HG02884 (cell line): ENCODE data around the gene PIK3C3.
"Not testable (repeated sequence)": the region's sequence is repeated elsewhere in the genome, so short reads cannot be mapped to it uniquely, and the experiment has no call there.

Experiments
- ATAC-seq: cut with Tn5 transposase; IDR thresholded peaks from one replicate; pipeline ENCODE4 v1.9.1; 2021; ENCODE audit warnings: mild to moderate bottlenecking, moderate library complexity; ENCODE audit not compliant: unreplicated experiment

The PIK3C3 gene

DNA sequence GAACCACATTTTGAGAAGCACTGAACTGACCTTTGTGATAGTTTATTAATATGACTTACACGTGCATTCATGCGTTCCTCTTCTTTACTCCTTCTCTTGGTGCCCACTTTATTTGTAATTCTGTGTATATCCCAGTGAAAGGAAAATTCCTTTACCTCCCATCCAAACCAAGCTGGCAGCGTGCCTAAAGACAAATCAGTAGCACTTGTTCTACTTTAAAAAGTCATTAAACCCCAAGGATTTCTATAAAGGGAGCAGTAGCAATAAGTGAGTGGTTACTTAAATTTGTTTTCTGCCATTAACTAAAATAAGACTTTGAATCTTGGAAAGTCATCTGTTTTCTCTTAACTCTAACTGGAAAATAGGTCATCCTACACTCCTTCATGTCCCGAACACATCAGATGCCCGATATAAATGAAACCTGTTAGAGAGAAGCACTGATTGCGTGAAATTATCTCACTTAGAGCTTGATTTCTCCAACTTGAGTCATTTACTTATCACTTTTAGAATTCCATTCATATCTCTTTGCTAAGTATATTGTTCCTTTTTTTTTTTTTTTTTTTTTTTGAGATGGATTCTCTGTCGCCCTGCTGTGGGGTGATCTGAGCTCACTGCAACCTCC, 10.7 kb downstream of the PIK3C3 start:
- no peak for ATAC-seq

DNA sequence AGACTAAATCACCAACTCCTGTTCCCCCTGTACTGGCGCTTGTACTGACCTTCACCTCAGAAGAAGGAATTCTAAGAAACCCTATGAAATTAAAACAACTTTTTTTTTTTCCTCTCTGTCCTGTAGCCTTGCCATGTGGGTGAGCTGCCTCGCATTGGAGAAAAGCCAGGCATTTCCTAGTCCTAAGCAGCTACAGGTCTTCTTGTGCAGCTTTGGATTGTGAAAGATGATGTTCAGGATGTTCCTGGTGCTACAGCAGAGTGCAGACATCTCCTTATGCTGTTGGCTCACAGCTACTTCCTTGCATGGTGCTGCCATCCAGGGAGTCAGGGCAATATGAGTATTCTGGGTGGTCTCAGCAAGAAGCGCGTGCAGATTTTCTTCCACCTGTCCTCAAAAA, 11.9 kb downstream of the PIK3C3 start:
- no peak for ATAC-seq

DNA sequence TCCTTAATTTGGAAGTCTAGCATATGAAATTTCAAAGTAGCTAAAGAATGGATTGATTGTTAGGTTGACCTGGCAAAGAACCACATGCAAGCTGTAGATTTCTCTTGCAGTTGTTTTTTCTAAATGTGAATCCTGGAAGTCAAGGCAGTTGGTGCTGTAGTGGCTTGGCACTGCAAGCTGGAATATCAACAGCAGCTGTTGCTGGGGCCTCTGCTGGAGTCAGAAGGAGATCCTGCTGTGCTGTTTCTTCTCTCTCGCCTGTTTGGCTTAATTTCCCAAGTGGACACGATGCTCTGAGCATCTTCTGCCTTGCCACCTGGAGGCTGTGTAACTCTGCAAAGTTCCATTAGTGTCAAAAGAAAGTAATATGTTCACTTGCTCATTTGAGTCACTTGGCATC, 12.6 kb downstream of the PIK3C3 start:
- ATAC-seq: no peak

DNA sequence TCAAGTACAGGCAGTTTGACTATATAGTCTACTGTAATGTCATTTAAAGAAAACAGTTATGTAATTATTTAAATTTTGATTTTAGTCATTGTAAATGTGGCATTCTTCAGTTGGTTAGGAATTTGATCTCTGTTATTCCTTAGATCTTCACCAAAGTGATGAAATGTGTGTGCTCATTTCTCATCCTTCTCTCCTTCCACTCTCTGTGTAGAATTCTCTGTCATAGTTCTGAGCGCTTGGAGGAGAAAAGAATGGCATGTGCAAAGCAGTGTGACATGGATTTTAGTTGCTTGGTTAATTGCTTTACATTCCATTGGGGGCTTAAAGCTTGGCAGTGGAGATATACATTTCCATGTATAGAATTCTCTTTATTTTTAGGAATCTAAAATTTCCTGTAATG, 14.8 kb downstream of the PIK3C3 start:
- no peak for ATAC-seq

DNA sequence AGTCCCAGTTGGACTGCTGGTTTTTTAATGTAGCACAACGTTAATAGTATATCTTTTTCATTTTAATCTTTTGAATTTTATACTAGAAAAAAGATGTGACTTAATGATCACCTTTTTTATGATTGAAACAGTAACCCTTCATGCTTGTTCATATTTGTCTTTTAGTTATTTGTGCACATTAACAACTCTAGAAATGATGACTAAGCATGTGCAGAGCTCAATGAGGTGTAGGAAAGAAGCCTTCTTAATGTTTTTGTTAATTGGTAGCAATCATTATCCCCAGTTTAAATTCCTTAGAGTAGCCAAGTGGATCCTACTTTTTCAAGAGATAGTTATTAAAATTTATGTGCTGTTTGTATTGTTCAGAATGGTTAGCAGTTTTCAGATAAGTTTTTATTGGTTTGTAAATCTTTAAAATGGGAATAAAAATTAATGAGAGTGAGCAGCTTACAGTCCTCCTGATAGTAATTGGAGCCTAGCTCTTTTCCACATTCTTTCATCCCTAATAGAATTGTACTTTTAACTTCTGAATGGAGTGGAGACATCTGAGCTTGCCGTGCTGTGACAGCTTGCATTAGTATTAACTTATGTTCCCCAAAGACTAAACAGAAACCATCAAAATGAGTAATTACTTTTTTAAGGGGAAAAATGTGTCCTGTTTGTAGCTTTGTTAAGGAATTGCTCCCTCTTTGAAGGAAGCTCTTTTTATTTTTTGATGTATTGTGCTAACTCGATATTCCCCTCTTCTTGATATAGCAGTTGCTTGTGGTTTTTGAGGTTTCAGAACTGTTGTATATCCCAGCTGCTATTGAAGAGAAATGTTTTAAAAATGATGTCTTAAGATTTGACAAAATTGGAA, 17.3 kb downstream of the PIK3C3 start:
- ATAC-seq: peak; percentile 43

DNA sequence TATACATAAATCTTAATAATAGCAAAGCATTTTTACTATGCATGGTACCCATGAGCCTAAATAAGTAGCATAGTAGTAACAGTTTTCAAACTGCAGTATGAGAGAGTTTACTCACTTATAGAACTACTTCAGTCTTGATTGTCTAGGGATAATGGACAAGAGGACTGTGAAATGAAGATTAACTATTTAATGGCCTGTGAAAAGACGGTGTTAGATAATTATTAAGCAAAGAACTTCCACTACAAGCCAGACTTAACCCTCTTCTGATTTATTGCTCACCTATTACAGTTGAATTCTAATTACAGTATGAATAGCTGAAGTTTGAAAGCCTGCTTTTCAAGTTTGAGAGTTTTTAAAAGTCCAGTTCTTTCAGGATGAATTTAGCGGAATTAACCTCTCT, 18.9 kb downstream of the PIK3C3 start:
- ATAC-seq: no peak

DNA sequence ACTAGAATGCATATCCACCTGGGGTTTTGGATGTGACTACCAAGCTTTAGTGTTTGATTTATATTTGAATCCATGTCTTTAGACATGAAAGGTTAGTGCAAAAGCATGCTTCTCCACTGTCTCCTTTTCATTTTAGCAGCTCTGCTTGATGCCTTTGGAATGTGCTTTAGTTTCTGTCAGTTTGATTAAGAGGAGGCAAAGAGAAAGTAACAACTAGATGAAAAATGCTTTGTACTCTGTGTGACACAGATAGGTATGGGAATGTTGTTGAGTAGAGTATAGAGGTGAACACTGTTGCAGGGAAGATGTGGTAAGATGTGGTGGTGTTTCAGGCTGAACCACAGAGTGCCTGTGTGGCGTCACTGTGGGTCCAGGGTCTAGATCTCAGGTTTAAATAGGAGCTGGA, 19.8 kb downstream of the PIK3C3 start:
- ATAC-seq: no peak

DNA sequence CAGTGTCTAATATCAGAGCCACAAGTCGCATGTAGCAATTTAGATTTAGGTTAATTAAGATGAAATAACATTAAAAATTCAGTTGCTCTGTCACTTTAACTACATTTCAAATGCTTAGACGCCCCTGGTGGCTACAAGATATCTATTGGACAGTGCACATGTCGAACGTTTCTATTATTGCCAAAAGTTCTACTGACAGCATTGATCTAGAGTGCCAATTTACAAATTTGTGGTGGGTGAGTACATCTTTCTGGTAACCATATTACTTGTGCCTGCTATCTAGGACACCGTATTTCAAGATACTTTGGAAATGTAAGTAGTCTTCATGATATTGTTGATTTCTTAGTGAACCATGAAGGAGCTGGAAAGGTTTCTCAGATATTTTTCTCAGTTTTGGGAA, 20.2 kb downstream of the PIK3C3 start:
- no peak for ATAC-seq

DNA sequence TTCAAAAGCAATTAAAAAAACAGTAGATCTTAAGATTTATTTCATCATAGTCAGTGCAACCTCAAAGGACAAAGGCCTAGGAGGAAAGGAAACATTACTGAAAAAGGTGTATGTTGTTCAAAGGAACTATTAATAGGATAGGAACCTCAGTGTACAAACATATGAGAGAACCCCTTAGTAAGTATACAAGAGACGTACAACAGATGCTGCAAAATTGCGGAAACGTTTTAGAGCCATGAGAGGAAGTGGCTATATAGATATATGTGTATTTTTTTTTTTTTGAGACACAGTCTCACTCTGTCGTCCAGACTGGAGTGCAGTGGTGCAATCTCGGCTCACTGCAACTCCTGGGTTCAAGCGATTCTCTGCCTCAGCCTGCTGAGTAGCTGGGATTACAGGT, 22.2 kb downstream of the PIK3C3 start:
- ATAC-seq: no peak

DNA sequence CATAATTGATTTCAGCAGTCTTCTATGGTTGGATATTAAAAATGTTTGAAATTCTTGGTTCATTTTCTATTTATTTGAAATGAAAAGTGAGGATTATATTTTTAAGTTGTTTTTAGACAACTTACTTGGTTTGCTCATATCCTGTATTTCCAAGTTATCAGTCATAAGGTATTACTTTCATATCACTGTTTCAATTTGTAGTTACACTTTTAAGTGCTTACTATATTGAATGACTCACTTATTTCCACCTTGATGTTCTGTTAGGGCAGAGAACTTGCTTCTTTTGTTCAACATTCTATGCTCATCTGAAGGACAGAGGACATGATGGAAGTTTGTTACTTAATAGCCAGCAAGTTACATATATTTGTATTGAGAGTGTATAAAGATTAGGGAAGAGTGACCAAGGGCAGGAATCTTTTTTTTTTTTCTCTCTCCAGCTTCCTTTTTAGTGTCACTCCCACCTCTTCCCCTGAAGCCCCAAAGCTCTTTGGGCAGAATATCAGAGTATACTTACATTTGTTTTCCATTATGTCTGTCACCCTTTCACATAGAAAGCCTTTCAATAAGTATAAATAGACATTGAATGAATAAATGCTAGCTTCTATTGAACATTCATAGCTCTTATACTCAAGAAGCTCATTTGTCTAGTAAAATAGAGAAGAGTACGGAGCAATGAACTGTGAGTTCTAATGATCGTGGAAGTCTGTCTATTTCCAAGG, 28.1 kb downstream of the PIK3C3 start:
- peak; percentile 94 for ATAC-seq

DNA sequence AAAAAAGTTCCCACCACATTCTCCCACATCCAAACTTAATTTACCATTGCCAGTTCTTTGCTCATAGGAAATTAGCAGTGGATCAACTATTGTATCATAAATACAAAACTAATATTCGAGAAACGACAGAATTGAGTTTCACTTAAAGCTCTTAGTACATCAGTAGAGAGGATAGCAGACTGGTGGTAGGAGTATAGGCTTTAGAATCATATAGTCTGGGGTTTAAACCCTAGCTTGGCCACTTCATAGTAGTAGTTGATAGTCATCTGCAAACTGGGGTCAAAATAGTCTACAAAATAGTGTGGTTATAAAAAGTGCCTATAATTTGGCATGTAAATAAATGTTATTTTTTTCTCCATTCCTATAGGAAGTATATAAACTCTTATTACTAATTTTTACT, 30.9 kb downstream of the PIK3C3 start:
- no peak for ATAC-seq

DNA sequence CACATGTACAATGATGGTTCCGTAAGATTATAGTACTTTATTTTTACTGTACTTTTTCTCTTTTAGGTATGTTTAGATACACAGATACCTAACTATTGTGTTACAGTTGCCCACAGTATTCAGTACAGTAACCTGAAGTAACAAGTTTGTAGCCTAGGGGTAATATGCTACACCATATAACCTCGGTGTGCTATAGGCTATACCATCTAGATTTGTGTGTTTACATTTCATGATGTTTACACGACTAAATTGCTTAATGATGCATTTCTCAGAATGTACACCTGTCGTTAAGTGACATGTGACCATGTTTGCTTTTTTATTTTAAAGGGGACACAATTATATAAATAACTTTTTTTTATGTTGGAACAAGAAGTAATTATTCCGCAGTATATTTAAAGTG, 34.5 kb downstream of the PIK3C3 start:
- no peak for ATAC-seq

DNA sequence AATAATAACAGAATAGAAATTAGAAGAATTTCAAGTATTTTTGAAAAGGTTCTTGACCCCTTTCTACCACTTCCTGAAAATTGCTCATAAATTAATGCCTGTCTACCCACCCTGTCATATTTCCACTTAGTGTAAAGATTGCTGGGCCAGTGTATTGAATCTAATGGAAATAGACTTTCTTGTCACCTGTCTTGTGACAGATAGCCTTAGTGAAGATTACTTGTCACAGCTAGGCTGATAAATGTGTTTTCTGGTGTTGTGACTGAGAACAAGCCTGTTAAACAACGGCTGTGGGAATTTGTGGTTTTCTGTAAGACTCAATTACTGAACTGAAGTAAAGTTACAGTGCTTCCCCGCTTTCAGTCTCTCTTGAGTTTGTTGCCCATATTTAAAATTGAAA, 37.0 kb downstream of the PIK3C3 start:
- ATAC-seq: peak; percentile 66

DNA sequence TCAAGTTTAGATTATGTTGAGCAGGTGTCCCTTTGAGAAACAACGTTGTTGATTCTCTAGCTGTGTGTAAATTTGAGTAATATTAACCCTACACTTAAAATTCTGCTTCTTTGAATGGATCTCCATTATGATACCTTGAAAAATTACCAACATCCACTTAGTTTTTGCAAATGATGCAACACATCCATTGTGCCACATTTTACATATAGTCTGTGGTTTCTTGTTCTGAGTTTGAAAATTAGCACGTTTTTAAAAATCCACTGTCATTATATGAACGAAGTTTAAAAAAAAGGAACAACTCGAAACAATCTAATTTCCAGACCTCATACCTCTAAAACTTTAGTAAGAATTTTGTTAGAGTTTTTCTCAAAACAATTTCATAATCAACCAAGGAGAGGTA, 37.7 kb downstream of the PIK3C3 start:
- no peak for ATAC-seq

DNA sequence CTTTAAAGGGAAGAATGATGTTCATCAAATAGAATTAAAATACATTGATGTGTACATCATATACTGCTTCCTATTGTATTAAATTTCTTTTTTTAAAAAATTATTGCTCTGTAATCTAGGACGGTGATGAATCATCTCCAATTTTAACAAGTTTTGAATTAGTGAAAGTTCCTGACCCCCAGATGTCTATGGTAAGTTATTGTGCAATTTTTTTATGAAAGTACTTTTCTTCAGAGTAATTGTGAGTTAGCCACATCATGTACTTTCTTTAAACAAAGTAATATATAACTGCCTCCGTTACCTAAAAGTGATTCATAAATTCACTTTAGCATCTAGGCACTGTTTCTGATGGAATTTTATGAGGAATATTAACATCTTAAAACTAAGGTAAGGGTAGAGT, 38.1 kb downstream of the PIK3C3 start:
- no peak for ATAC-seq

DNA sequence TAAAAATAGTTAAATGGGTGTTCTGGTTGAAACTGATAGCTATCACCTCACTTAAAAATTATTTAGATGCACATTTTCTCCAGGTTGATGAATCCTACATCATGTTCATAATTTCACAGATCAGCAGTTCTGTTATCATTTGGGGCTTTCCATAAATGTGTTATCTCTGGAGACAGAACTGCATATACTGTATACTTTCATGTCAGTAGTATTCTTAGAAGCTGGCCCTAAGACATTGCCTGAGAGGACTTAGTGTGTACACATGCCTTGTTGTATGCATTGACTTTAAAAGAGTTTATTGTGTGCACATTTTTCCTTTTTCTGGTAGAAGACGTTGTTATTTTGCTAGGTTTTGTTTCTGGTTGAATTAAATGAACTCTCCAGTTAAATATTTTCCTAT, 41.0 kb downstream of the PIK3C3 start:
- no peak for ATAC-seq

DNA sequence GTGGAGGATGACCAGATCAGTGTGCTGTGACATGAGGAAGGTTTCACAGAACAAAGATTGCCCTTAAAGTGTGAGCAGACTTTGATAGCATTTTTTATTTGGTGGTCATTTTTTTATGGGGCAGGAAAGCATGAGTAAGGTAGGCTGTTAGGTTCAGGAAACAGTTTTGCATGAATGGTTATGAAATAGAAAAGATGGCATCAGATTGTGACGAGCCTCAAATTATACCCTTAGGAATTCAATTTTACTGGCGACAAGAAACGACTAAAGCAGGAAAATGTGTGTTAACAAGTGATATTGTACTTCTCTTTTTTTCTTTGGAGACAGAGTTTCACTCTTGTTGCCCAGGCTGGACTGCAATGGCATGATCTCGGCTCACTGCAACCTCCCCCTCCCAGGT, 44.7 kb downstream of the PIK3C3 start:
- ATAC-seq: no peak

DNA sequence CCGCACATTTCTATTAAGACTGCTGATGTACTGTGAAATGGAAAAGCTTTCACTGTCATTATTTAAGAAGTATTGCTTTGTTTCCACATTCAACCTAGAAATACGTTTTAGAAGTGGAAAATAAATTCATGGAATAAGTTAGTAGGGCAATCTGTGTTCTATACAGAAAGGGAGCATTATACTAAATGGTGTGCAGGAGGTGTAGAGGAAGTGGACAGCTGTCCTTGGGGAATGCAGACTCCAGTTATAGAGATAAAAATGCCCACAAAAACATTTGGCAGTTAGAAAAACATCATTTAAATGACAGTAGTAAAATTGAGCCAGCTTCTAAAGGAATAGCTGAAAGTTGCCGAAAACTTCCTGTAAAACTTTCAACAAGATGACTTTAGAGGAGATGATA, 46.8 kb downstream of the PIK3C3 start:
- ATAC-seq: no peak

DNA sequence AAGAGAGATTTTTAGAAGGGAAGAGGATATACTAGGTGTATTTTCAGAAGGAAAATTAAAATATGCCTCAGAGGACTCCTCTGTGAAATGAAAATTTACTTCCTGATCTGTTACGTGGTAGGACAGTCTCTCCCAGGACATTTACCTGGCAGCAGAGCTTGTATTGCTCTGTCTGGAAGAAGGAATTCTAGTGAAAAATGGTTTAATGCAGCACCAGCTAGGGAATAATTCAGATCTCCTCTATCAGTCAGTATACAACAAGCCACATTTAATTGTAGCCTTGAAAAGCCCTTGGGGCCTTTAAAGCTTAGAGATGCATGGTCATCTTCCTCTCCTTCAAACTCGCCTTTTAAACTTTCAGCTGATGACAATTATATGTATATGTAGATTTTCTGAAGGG, 49.6 kb downstream of the PIK3C3 start:
- ATAC-seq: no peak

DNA sequence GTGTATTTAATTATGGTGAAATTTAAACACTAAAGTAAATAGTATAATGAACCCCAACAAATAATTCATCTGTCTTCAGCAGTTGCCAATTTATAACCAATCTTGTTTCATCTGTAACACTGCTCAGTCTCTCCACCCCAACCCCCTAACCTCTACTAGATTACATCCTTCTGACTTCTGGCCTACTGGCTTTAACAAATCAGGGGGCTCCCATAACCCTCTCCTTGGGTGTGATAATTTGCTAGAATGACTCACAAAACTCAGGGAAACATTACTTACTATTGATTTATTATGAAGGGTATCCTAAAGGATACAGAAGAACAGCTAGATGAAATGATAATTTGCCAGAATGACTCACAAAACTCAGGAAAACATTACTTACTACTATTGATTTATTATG, 50.7 kb downstream of the PIK3C3 start:
- no peak for ATAC-seq

DNA sequence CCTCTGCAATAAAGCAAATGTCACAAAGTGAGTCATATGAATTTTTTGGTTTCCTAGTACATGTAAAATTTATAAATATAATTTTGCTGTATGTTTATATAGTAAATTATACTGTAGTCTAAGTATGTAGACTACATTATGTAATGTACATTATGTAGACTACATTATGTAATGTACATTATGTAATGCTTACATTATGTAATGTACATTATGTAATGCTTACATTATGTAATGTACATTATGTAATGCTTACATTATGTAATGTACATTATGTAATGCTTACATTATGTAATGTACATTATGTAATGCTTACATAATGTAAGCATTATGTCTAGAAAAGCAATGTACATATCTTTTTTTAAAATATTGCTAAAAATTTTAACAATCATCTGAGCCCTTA, 54.4 kb downstream of the PIK3C3 start:
- ATAC-seq: not testable (repeated sequence)

DNA sequence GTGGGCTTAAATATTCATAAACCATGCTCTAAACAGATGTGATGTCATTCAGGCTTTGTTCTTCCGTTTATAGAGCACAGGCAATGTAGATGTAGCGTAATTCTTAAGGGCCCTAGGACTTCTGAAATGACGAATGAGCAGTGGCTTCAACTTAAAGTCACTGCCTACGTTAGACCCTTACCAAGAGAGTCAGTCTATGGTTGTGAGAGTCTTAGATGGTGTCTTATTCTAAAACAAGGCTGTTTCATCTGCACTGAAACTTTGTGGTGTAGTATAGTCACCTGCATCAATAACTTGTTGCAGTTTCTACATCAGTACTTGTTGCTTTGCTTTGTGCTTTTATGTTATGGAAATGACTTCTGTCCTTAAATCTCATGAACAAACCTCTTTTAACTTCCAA, 56.0 kb downstream of the PIK3C3 start:
- ATAC-seq: peak; percentile 99
